ENCODE data around the gene MYBBP1A.

MYBBP1A gene

GRCh38 chr17:4545217-4545951, 9.8 kb downstream of the MYBBP1A start:
- TF ChIP-seq NFIC (IDR thresholded peaks at IDR 0.05), result no peak
- no peak for TF ChIP-seq EGR1 (IDR thresholded peaks at IDR 0.05)

GRCh38 chr17:4544951-4545216, 10.3 kb downstream of the MYBBP1A start:
- TF ChIP-seq EGR1 (IDR thresholded peaks at IDR 0.05) (no peak), TEAD4 (IDR thresholded peaks at IDR 0.05) (no peak), CREB1 (IDR thresholded peaks at IDR 0.05; ENCODE audit: low read depth) (no peak), TAF1 (IDR thresholded peaks at IDR 0.05; ENCODE audit: low read depth) (no peak), USF1 (IDR thresholded peaks at IDR 0.05) (no peak), CEBPB (IDR thresholded peaks at IDR 0.05) (no peak)

- no peak for TF ChIP-seq CEBPB (IDR thresholded peaks at IDR 0.05)
- no peak for TF ChIP-seq RAD21 (IDR thresholded peaks at IDR 0.05; ENCODE audit: low read depth)
These were observed 10.8 kb downstream of the MYBBP1A start for GRCh38 chr17:4544135-4544950.

GRCh38 chr17:4543557-4544026, 11.6 kb downstream of the MYBBP1A start:
- TF ChIP-seq NFIC (IDR thresholded peaks at IDR 0.05), result no peak
- no peak for TF ChIP-seq ZBTB7A (IDR thresholded peaks at IDR 0.05; ENCODE audit: low read depth)
- TF ChIP-seq RAD21 (IDR thresholded peaks at IDR 0.05; ENCODE audit: low read depth), result no peak
- no peak for TF ChIP-seq TAF1 (IDR thresholded peaks at IDR 0.05; ENCODE audit: low read depth)
- no peak for TF ChIP-seq EP300 (IDR thresholded peaks at IDR 0.05; ENCODE audit: borderline replicate concordance)
- no peak for TF ChIP-seq FOXM1 (IDR thresholded peaks at IDR 0.05; ENCODE audit: borderline replicate concordance, low read depth)

GRCh38 chr17:4542726-4543191, 12.4 kb downstream of the MYBBP1A start:
- TF ChIP-seq RAD21 (IDR thresholded peaks at IDR 0.05; ENCODE audit: low read depth) (no peak), EP300 (IDR thresholded peaks at IDR 0.05; ENCODE audit: borderline replicate concordance) (no peak), TAF1 (IDR thresholded peaks at IDR 0.05; ENCODE audit: low read depth) (no peak), CEBPB (IDR thresholded peaks at IDR 0.05) (no peak), MAX (IDR thresholded peaks at IDR 0.05) (no peak), TCF12 (IDR thresholded peaks at IDR 0.05; ENCODE audit: low read depth) (no peak), CREB1 (IDR thresholded peaks at IDR 0.05; ENCODE audit: low read depth) (no peak), ZBTB7A (IDR thresholded peaks at IDR 0.05; ENCODE audit: low read depth) (no peak), YY1 (IDR thresholded peaks at IDR 0.05; ENCODE audit: low read depth) (no peak), EGR1 (IDR thresholded peaks at IDR 0.05) (no peak), USF1 (IDR thresholded peaks at IDR 0.05) (no peak)

- TF ChIP-seq CREB1 (IDR thresholded peaks at IDR 0.05; ENCODE audit: low read depth) (no peak), TEAD4 (IDR thresholded peaks at IDR 0.05) (no peak), FOXM1 (IDR thresholded peaks at IDR 0.05; ENCODE audit: borderline replicate concordance, low read depth) (no peak), MAX (IDR thresholded peaks at IDR 0.05) (no peak), REST (IDR thresholded peaks at IDR 0.05; ENCODE audit: low read depth) (no peak), RAD21 (IDR thresholded peaks at IDR 0.05; ENCODE audit: low read depth) (no peak), USF1 (IDR thresholded peaks at IDR 0.05) (no peak), TCF12 (IDR thresholded peaks at IDR 0.05; ENCODE audit: low read depth) (no peak)
These were observed 13.0 kb downstream of the MYBBP1A start for GRCh38 chr17:4542003-4542725.

- TF ChIP-seq CREB1 (IDR thresholded peaks at IDR 0.05; ENCODE audit: low read depth) (no peak), EP300 (IDR thresholded peaks at IDR 0.05; ENCODE audit: borderline replicate concordance) (no peak), TCF12 (IDR thresholded peaks at IDR 0.05; ENCODE audit: low read depth) (no peak), TEAD4 (IDR thresholded peaks at IDR 0.05) (no peak), NFIC (IDR thresholded peaks at IDR 0.05) (no peak), RAD21 (IDR thresholded peaks at IDR 0.05; ENCODE audit: low read depth) (no peak; the same call in 1 of the 2 replicates), FOXM1 (IDR thresholded peaks at IDR 0.05; ENCODE audit: borderline replicate concordance, low read depth) (no peak), YY1 (IDR thresholded peaks at IDR 0.05; ENCODE audit: low read depth) (no peak), USF1 (IDR thresholded peaks at IDR 0.05) (no peak), TAF1 (IDR thresholded peaks at IDR 0.05; ENCODE audit: low read depth) (no peak), MAX (IDR thresholded peaks at IDR 0.05) (no peak), ZBTB7A (IDR thresholded peaks at IDR 0.05; ENCODE audit: low read depth) (no peak), EGR1 (IDR thresholded peaks at IDR 0.05) (no peak), REST (IDR thresholded peaks at IDR 0.05; ENCODE audit: low read depth) (no peak), CEBPB (IDR thresholded peaks at IDR 0.05) (no peak)
These were observed 13.7 kb downstream of the MYBBP1A start for GRCh38 chr17:4541328-4542002.

Data from Ishikawa (cell line).